Activated T-helper 9 cell treated with anti-CD3 and anti-CD28 coated beads, Interleukin-2, amount 50 U/mL, for 16 hours (primary cell): ENCODE data around the gene LHFPL6.
"Not testable (repeated sequence)": the region's sequence is repeated elsewhere in the genome, so short reads cannot be mapped to it uniquely, and the experiment has no call there.

Experiments used
- DNase-seq: peaks from one replicate; pipeline ENCODE4 v3.0.0-alpha.2; 2020; ENCODE audit warnings: low read depth

Gene LHFPL6

GRCh38 chr13:39341251-39341650 lies 261.7 kb downstream of the LHFPL6 start:
- no peak for DNase-seq

GRCh38 chr13:39338114-39338513 lies 264.9 kb downstream of the LHFPL6 start:
- not testable (repeated sequence) for DNase-seq

- no peak for DNase-seq
Observed at GRCh38 chr13:39336937-39337336, 266.1 kb downstream of the LHFPL6 start.

GRCh38 chr13:39336207-39336606 lies 266.8 kb downstream of the LHFPL6 start:
- DNase-seq: no peak

GRCh38 chr13:39335721-39336120 lies 267.3 kb downstream of the LHFPL6 start:
- no peak for DNase-seq

- DNase-seq: no peak
Observed at GRCh38 chr13:39330504-39330903, 272.5 kb downstream of the LHFPL6 start.

GRCh38 chr13:39329182-39329639 lies 273.8 kb downstream of the LHFPL6 start:
- no peak for DNase-seq

- DNase-seq: no peak
Observed at GRCh38 chr13:39327172-39327479, 275.9 kb downstream of the LHFPL6 start.

GRCh38 chr13:39326469-39327171 lies 276.4 kb downstream of the LHFPL6 start:
- DNase-seq: no peak

- no peak for DNase-seq
Observed at GRCh38 chr13:39324806-39325311, 278.1 kb downstream of the LHFPL6 start.

GRCh38 chr13:39322836-39323585 lies 280.0 kb downstream of the LHFPL6 start:
- no peak for DNase-seq

GRCh38 chr13:39321574-39321973 lies 281.4 kb downstream of the LHFPL6 start:
- no peak for DNase-seq

- DNase-seq: no peak
Observed at GRCh38 chr13:39318161-39318560, 284.8 kb downstream of the LHFPL6 start.

- no peak for DNase-seq
Observed at GRCh38 chr13:39317291-39317690, 285.7 kb downstream of the LHFPL6 start.

- DNase-seq: no peak
Observed at GRCh38 chr13:39315796-39316195, 287.2 kb downstream of the LHFPL6 start.

GRCh38 chr13:39313721-39314120 lies 289.3 kb downstream of the LHFPL6 start:
- no peak for DNase-seq

GRCh38 chr13:39312596-39312995 lies 290.4 kb downstream of the LHFPL6 start:
- no peak for DNase-seq

GRCh38 chr13:39311619-39312018 lies 291.4 kb downstream of the LHFPL6 start:
- DNase-seq: no peak

- DNase-seq: no peak
Observed at GRCh38 chr13:39310961-39311360, 292.0 kb downstream of the LHFPL6 start.

- DNase-seq: no peak
Observed at GRCh38 chr13:39306639-39307589, 296.1 kb downstream of the LHFPL6 start.

- no peak for DNase-seq
Observed at GRCh38 chr13:39302820-39303219, 300.2 kb downstream of the LHFPL6 start.

- DNase-seq: no peak
Observed at GRCh38 chr13:39298951-39299350, 304.0 kb downstream of the LHFPL6 start.
